Stimulated activated CD8-positive, alpha-beta memory T cell treated with anti-CD3 and anti-CD28 coated beads, Interleukin-4, amount 100 ng/mL, for 24 hours (primary cell): Measurements from ENCODE around the gene HIF3A.
"Not testable (repeated sequence)": the region's sequence is repeated elsewhere in the genome, so short reads cannot be mapped to it uniquely, and the experiment has no call there.

ENCODE experiments used
- DNase-seq: peaks from one replicate; pipeline ENCODE4 v3.0.0-alpha.2; 2020; ENCODE audit warnings: low read depth

HIF3A gene

GRCh38 chr19:46361915-46362314 lies 65.1 kb downstream of the HIF3A start:
- DNase-seq, result no peak

- no peak for DNase-seq
These were observed 67.5 kb downstream of the HIF3A start for GRCh38 chr19:46364359-46364758.

- no peak for DNase-seq
These were observed 68.7 kb downstream of the HIF3A start for GRCh38 chr19:46365561-46365960.

- no peak for DNase-seq
These were observed 69.9 kb downstream of the HIF3A start for GRCh38 chr19:46366620-46367292.

- DNase-seq, result no peak
These were observed 70.6 kb downstream of the HIF3A start for GRCh38 chr19:46367426-46367825.

- DNase-seq, result no peak
These were observed 71.3 kb downstream of the HIF3A start for GRCh38 chr19:46368116-46368515.

- no peak for DNase-seq
These were observed 73.0 kb downstream of the HIF3A start for GRCh38 chr19:46369817-46370216.

GRCh38 chr19:46371371-46371901 lies 74.6 kb downstream of the HIF3A start:
- DNase-seq, result no peak

- no peak for DNase-seq
These were observed 76.2 kb downstream of the HIF3A start for GRCh38 chr19:46372901-46373490.

- DNase-seq, result no peak
These were observed 76.9 kb downstream of the HIF3A start for GRCh38 chr19:46373491-46374359.

GRCh38 chr19:46374536-46375475 lies 78.0 kb downstream of the HIF3A start:
- no peak for DNase-seq

- not testable (repeated sequence) for DNase-seq
These were observed 78.7 kb downstream of the HIF3A start for GRCh38 chr19:46375476-46376067.

- no peak for DNase-seq
These were observed 79.7 kb downstream of the HIF3A start for GRCh38 chr19:46376241-46377153.

- no peak for DNase-seq
These were observed 81.4 kb downstream of the HIF3A start for GRCh38 chr19:46378268-46378667.

- no peak for DNase-seq
These were observed 83.8 kb downstream of the HIF3A start for GRCh38 chr19:46380690-46381089.

- no peak for DNase-seq
These were observed 84.5 kb downstream of the HIF3A start for GRCh38 chr19:46381346-46381745.

GRCh38 chr19:46381756-46382345 lies 85.0 kb downstream of the HIF3A start:
- DNase-seq, result no peak

- DNase-seq, result no peak
These were observed 86.5 kb downstream of the HIF3A start for GRCh38 chr19:46383171-46383815.

- no peak for DNase-seq
These were observed 87.0 kb downstream of the HIF3A start for GRCh38 chr19:46383846-46384245.
